GM19240 (cell line): ENCODE results near the gene ATP10B.
"Not testable (repeated sequence)": the region's sequence is repeated elsewhere in the genome, so short reads cannot be mapped to it uniquely, and the experiment has no call there.

Experiments used
- DNase-seq: peaks from one replicate; pipeline ENCODE4 v3.0.0; 2011; ENCODE audit warnings: low spot score; ENCODE audit not compliant: insufficient read length

ATP10B gene

GRCh38 chr5:160824301-160825001 is 27.6 kb downstream of the ATP10B start:
- no peak for DNase-seq

- DNase-seq, result not testable (repeated sequence)
These were observed 39.0 kb downstream of the ATP10B start for GRCh38 chr5:160812996-160813395.

GRCh38 chr5:160805376-160805775 is 46.6 kb downstream of the ATP10B start:
- no peak for DNase-seq

GRCh38 chr5:160802592-160802991 is 49.4 kb downstream of the ATP10B start:
- no peak for DNase-seq

- DNase-seq, result no peak
These were observed 51.4 kb downstream of the ATP10B start for GRCh38 chr5:160800375-160801275.

GRCh38 chr5:160799184-160799583 is 52.8 kb downstream of the ATP10B start:
- no peak for DNase-seq

- no peak for DNase-seq
These were observed 55.0 kb downstream of the ATP10B start for GRCh38 chr5:160797020-160797419.

- DNase-seq, result no peak
These were observed 58.5 kb downstream of the ATP10B start for GRCh38 chr5:160793530-160793899.

GRCh38 chr5:160792732-160793529 is 59.1 kb downstream of the ATP10B start:
- no peak for DNase-seq

- no peak for DNase-seq
These were observed 59.7 kb downstream of the ATP10B start for GRCh38 chr5:160792281-160792680.

- DNase-seq, result no peak
These were observed 62.7 kb downstream of the ATP10B start for GRCh38 chr5:160789219-160789859.

GRCh38 chr5:160788102-160788660 is 63.8 kb downstream of the ATP10B start:
- no peak for DNase-seq

- DNase-seq, result no peak
These were observed 64.8 kb downstream of the ATP10B start for GRCh38 chr5:160787240-160787639.

GRCh38 chr5:160774666-160775315 is 77.2 kb downstream of the ATP10B start:
- no peak for DNase-seq

- DNase-seq, result no peak
These were observed 78.2 kb downstream of the ATP10B start for GRCh38 chr5:160773646-160774410.

GRCh38 chr5:160772854-160773253 is 79.2 kb downstream of the ATP10B start:
- no peak for DNase-seq

- no peak for DNase-seq
These were observed 81.3 kb downstream of the ATP10B start for GRCh38 chr5:160770718-160771117.

- DNase-seq, result no peak
These were observed 82.7 kb downstream of the ATP10B start for GRCh38 chr5:160769301-160769700.

- DNase-seq, result no peak
These were observed 84.9 kb downstream of the ATP10B start for GRCh38 chr5:160767062-160767461.

GRCh38 chr5:160760008-160760407 is 92.0 kb downstream of the ATP10B start:
- DNase-seq, result no peak
